GM21390 (cell line): Measurements from ENCODE around the gene GSTT2.

ENCODE experiments used
- ATAC-seq: cut with Tn5 transposase; IDR thresholded peaks from one replicate; pipeline ENCODE4 v1.9.1; 2021; ENCODE audit not compliant: unreplicated experiment

The GSTT2 gene

DNA sequence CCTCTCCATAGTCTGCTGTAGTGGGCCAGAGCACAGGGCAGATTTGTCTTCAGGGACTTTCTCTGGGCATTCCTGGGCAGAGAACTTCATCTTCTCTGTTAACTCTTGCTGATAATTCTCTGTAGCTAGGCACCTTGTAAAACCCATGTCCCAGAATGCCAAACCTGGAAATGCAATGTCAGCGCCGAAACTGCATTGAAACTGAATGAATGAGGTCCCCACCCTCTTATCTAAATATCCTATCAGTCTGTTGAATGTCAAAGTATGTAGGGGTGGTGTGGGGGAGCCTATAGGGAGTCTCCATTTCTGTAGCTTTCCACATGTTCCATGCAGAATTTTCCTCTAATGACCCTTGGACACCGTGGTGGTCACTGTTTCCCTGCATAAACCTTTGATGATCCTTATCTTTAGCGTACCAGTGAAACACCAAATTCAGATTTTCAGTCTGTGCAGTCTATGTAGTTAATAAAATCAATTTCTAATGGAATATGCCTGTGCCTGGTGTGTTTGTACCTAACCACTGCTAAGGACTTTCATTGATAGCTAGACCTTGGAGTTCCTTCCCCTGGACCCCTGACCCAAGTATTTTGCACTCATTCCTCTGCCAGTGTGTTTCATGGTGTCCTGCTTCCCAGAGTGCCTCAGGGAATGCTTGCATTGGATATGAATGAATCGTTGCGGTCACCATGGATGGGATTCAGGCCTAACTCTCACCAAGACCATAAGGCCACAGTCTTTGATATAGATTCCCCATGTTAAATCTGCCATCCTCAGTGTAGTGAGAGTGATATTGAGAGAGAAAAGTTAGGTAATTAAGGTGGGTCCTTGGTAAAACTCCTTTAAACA is 28.7 kb downstream of the GSTT2 start:
- no peak for ATAC-seq

DNA sequence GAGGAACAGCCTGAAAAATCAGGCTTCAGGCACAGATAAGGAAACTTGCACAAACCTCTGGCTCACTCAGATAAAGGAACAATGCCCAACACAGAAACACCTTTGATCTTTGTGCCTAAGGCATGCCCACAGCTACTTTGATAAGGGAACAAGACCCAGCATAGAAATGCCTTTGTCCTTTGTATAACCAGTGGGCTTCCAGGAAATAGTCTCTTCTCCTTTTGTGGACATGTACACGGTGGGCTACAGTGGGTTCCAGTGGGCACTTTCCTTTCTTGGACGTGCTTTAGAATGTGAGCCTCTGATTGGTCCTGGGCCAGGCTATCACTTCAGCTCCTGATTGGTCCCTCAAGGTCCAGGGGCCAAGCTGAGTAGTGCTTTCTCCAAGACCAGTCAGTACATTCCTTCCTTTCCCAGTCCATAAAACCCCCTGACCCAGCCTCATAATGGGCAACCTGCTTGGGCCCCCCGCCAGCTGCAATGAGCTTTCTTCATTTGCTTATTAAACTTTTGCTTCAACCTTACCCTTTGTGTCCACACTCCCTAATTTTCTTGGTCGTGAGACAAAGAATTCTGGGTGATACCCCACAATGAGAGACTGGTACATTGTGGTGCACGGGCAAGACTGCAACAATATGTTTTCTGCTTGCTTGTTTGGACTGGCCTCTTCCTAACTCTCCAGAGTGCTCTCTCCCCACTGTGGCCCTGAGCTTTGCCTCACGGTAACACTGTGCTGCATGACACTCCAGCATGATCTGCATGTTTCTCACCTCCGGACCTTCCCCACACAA is 29.5 kb downstream of the GSTT2 start:
- ATAC-seq = no peak

DNA sequence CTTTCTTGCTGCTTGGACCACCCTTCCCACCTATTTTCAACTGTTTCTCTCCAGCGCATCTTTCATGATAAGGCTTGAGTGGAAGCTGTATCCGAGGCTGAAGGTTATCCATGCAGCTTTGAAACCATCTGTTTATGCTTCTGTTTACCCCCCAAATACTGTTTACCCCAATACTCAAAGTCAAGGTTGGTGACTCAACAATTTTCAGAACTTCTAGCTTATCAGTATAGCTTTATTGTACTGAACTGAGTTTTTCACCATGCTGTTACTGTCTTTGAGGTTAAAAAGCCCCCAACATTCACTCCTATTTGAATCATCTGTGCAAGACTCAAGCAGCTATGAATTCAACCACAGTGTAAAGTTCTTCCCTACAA is 30.1 kb downstream of the GSTT2 start:
- no peak for ATAC-seq

- no peak for ATAC-seq
These were observed 31.8 kb downstream of the GSTT2 start for GRCh38 chr22:24011735-24012068.

DNA sequence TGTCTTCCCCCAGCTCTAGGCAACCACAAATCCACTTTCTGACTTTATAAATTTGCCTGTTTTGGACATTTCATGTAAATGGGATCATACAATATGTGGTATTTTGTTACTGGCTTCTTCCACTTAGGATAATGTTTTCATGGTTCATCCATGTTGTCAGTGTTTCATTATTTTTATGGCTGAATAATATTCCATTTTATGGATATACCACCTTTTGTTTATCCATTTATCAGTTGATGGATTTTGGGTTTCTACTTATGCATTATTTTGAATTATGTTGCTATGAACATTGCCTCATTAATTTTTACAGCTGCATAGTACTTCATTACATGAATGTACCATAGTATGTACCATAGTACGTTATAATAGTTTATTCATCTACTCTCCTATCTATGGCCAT is 36.2 kb downstream of the GSTT2 start:
- no peak for ATAC-seq

DNA sequence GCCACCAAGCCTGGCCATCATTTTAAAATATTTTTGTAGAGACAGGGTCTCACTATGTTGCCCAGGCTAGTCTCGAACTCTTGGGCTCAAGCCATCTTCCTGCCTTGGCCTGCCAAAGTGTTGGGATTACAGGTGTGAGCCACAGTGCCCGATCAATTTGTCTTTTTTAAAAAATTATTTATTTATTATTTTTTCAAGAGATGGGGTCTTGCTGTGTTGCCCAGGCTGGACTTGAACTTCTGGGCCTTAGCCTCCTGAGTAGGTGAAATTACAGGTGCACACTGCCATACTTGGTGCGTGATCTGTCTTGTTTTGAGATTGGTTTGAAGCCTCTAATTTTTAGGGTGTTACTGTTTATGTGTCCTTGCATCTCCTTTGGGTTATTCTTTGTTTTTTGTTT is 41.4 kb downstream of the GSTT2 start:
- no peak for ATAC-seq

GRCh38 chr22:24023204-24023789 is 43.4 kb downstream of the GSTT2 start:
- no peak for ATAC-seq

- no peak for ATAC-seq
These were observed 44.4 kb downstream of the GSTT2 start for GRCh38 chr22:24024354-24024753.

- ATAC-seq = no peak
These were observed 45.5 kb downstream of the GSTT2 start for GRCh38 chr22:24025475-24025874.

- ATAC-seq = no peak
These were observed 46.1 kb downstream of the GSTT2 start for GRCh38 chr22:24026056-24026455.

GRCh38 chr22:24026733-24027132 is 46.8 kb downstream of the GSTT2 start:
- no peak for ATAC-seq

DNA sequence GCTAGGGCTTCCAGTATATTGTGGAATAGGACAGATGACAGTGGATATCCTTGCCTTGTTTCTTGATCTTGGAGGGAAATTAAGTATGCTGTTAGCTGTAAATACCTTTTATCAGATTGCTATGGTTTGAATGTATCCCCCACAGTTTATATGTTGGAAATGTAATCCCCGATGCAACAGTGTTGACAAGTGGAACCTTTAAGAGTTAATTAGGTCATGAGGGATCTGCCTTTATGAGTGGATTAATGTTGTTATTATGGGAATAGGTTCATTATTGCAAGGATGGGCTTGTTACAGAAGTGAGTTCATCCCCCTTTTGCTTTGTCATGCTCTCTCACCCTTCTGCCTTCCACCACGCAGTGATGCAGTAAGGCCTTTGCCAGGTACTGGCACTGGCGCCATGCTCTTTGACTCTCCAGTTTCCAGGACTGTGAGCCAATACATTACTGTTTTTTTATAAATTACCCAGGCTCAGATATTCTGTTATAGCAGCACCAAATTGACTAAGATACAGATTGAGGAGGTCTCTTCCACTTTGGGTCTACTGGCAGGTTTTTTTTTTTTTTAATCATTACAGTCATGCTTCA is 47.5 kb downstream of the GSTT2 start:
- no peak for ATAC-seq

DNA sequence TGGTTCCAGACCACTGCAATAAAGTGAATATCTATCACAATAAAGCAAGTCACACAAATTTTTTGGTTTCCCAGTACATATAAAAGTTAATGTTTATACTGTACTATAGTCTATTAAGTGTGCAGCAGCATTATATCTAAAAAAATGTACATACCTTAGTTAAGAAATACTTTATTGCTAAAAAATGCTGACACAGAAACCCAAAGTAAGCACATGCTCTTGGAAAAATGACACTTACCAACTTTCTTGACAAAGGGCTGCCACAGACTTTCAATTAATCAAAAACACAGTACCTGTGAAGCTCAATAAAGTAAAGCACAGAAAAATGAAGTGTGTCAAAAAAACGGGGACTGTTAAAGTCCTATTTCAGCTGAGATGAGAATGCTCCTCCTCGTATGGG is 48.1 kb downstream of the GSTT2 start:
- no peak for ATAC-seq

- ATAC-seq = no peak
These were observed 48.6 kb downstream of the GSTT2 start for GRCh38 chr22:24028533-24028932.

DNA sequence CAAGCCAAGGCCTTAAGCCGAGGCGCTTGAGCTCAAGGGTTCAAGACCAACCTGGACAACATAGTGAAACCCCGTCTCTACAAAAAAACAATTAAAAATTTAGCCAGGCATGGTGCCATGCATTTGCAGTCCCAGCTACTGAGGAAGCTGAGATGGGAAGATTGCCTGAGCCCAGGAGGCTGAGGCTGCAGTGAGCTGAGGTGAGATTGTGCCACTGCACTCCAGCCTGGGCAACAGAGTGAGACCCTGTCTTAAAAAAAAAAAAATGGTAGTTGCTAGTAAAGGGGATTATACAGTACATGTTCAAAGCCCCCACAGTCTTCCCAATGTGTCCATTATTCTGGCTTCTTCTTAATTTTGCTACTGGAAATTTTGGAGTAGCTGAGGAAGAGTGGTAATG is 49.4 kb downstream of the GSTT2 start:
- ATAC-seq = no peak

DNA sequence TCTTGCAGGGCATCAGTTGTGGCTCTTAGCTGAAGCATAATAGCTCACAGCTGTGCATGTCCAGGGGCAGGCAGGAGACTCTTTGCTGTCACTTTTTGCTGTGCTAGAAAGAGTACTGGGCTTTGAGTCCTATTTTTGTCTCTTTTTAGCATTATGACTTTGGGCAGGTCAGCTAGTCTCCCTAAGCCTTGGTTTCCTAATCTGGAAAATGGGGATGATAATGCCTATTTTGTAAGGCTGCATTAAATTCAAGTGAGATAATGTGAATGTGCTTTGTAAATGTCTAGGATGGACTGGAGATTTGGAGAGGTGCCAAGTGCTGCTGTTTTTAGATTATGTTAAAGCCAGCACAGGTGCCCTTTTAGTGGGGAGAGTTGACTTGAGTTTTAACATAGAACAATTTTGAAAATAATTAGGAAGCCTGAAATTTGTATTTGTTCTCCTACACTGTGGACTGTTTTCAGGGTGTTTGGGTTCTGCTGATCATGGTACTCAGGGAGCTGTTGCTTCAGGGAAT is 50.3 kb downstream of the GSTT2 start:
- no peak for ATAC-seq
